Esophagus mucosa (tissue), 1 donor: ENCODE data around the gene MAP3K10. TPM values are rescaled to one million over a fixed set of nuclear protein-coding genes. Genes with fewer than 3 reads are reported as not detected.
A peak's percentile ranks its signal among the peaks of the same experiment; 100 is the strongest.

Experiments used
- ATAC-seq: fragments of 200-7000 bp; cut with Tn5 transposase; one replicate; pipeline ENCODE4 v1.9.1; 2020
- total RNA-seq: library from RNA; stranded (reverse); gene quantifications from one replicate; pipeline ENCODE4 v1.2.4, GENCODE V29; 2023
- donor health status: DM: yes; HTN: yes; CAD: no.

The MAP3K10 gene
- total RNA-seq, 1 donor from 2014 or later, result 5.1 TPM

DNA sequence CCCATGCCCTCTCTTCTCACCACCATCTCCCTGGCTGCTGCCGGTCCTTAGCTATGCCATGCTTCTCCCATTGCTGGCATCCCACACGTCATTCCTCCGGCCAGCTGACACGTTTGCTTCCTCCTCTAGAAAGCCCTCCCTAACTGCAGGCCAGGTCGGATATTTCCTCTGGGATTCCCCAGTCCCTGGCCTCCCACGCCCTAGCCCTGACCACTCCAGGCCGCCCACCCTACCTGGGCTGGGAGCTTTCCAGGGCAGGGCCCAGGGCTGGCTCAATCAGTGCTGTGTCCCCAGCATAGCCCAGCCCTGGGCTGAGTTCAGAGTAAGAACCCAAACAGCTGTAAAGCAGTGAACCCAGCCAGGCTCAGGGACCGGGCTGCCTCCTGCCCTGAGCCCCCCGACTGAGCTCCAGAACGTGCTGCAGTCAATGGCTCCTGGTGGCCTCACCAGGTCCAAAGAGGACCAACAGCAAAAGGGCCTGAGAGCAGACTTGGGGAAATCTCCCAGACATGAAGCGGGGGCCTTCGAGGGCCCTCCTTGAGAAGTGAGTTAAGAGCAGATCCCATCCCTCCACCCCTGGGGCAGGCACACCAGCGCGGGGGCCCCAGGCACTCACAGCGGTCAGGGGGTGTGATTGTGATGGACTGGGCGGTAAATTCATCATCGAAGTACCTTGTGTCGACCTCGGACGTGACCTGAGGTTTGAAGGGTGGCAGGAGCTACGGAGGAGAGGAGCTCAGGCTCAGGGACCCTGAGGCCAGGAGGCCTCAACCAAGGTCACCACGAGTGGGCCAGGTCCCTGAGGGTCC lies 43.4 kb downstream of the MAP3K10 start:
- no peak for ATAC-seq

DNA sequence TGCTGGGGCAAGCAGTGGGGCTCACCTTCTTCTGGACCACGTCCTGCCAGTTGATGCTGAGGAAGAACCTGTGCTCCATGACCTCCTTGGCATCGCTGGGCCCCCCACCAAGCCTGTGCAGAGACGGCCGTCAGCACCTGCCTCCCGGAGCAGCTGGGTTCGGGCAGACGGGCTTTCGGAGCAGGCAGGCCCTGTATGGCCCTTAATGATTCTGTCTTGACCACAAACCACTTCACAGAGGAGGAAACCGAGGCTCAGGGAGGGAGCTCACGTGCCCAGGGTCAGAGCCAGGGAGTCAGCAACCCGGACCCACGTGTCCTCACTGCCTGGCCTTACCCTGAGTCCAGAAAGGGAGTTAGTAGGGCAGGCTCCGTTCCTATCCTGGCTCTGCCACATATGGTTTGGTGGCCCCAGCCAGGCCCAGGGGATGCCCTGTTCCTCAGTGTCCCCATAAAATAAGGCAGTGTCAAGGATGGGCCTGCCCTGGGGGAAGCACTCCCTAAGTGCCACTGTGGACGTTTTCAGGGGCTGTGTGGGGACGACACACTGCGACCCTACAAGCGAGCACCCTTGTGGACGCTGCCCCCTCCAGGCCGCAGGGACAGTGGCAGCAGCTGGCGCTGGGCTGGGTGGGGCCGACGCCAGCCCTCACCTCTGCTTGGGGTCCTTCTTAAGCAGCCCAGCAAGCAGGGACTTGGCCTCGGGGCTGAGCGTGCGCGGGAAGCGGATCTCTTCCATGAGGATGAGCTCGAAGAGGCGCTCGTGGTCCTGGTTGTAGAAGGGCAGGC lies 44.2 kb downstream of the MAP3K10 start:
- ATAC-seq, result no peak

DNA sequence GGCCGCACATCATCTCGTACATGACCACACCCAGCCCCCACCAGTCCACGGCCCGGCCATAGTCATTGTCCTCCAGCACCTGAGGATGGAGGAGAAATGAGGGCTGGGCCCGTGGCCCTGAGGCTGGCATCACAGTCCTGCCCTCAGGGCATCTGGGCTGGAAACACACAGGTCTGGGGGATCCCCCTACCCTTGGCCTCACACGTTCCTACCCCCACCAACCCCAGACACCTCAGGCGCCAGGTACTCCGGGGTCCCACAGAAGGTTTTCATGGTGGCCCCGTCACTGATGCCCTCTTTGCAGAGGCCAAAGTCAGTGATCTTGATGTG lies 44.8 kb downstream of the MAP3K10 start:
- no peak for ATAC-seq

GRCh38 chr19:40236366-40236765 lies 45.1 kb downstream of the MAP3K10 start:
- ATAC-seq, result no peak

- ATAC-seq, result no peak
These were observed 46.6 kb downstream of the MAP3K10 start for GRCh38 chr19:40237791-40238190.

GRCh38 chr19:40238775-40239174 lies 47.5 kb downstream of the MAP3K10 start:
- ATAC-seq, result no peak

GRCh38 chr19:40239415-40240226 lies 48.4 kb downstream of the MAP3K10 start:
- no peak for ATAC-seq

DNA sequence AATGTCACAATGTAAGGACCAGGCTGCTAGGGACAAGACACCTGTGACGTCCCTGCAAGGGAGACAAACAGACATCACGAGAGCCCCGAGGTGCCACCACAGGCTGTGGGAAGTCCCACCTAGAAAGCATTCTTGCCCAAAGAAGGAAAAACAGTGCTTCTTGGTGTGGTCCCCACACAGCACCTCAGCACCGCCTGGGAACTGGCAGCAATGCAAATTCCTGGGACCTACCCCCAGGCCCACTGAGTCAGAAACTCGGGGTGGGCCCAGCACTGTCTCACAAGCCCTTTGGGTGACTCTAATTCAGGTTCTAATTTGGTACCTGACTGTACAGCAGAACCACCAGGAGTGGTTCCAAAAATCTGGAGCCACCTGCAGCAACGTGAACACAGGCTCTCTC lies 49.1 kb downstream of the MAP3K10 start:
- ATAC-seq, result no peak

GRCh38 chr19:40241125-40241808 lies 50.0 kb downstream of the MAP3K10 start:
- ATAC-seq, result no peak

GRCh38 chr19:40241809-40242384 lies 50.7 kb downstream of the MAP3K10 start:
- peak; percentile 31 for ATAC-seq

GRCh38 chr19:40242480-40242879 lies 51.3 kb downstream of the MAP3K10 start:
- ATAC-seq, result no peak

GRCh38 chr19:40243181-40243580 lies 52.0 kb downstream of the MAP3K10 start:
- ATAC-seq, result no peak

GRCh38 chr19:40244579-40245317 lies 53.5 kb downstream of the MAP3K10 start:
- no peak for ATAC-seq

DNA sequence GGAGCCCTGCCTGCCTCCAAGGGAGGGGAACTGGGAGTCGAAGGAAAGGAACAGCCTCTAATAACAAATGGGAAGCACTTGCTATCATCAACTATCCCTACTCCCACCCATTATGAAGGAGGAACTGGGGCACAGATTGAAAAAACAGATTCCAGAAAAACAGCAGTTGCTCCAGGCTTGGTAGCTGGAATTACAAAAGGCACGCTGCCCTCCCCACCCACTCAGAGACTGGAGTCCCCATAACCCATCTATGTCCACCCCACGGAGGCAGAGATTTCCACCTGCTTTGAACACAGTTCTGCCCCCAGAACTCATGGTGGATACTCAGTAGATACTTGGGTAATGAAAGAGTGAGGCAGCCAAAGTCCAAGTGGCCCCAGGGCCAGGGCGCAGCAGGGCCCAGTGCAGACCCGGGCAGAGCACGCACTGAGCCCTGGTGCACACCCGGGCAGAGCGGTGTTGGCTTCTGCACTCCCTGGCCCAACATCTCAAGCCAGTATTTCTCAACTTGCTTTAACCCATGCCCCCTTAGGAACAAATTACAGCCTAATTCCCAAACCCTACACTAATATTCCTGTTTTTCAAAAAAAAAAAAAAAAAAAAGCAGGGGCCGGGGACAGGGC lies 54.4 kb downstream of the MAP3K10 start:
- ATAC-seq, result no peak

DNA sequence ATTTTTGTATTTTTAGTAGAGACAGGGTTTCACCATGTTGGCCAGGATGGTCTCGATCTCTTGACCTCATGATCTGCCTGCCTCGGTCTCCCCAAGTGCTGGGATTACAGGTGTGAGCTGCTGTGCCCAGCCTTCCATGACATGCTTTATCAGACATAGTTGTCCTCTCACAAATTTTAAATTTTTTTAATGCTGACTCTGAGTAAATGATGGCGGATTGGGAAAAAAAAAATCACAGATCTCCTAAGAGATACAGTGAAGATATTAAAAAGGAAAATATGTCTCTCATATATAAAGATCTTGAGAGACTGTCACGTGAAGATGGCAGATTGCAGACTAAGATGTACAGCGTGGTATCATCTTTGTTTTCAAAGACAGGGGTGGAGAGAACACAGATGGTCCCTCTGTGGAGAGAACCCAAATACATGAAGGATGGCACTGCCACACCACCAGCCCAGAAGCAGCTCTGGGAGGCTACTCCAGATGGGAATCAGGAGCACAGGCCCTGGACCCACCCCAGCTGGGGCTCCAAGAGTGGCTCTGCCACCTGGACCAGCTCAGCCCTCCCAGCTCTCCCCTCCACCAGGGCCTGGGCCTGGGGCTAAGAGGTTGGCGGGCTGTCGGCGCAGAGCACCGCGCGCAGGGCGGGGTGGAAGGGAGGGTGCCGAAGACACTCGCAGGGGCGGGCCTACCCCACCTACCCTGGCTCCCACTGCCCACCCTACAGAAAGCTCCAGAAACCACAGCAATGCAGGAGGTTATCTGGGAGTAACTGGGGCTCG lies 55.3 kb downstream of the MAP3K10 start:
- ATAC-seq, result peak; percentile 15

DNA sequence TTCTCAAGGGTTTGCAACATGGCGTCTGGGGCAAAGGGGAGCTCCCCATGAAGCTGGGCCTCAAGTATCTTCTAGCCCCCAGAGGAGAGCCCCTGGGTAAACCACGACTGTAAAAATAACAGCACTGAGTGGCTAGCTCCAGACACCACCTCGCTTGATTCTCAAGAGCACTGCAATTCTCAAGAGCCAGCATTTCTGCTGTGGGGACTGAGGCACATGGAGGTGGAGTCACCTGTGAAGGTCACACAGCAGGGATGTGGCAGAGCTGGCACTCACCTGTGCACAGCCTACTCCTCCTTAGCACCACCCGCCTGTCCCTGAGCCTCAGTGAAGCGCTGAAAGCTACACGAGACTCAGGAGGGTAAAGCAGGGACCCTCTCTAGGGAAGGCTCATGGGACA lies 56.0 kb downstream of the MAP3K10 start:
- ATAC-seq, result no peak

DNA sequence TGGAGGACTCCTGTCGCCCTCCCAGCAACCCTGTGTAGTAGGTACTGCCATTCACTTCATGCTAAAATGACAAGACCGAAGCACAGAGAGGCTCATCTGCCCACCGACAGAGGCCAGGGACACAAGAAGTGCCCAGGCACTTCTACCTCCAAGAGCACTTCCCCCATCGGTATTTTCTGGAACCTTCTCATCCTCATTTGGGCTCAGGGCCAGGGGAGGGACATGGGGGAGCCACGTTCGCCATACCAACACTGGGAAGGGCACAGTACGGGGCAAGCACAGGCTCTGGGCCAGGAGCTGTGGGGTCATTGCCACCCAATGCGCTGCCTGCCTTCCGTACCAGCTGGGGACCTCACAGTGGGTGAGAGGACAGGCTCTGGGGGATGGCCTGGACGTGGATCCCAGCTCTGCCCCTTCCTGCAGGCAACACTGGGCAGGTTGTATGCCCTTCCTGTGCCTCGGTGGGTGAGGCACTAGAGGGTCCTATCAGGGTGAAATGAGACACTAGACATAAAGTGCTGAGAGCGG lies 56.6 kb downstream of the MAP3K10 start:
- ATAC-seq, result no peak

DNA sequence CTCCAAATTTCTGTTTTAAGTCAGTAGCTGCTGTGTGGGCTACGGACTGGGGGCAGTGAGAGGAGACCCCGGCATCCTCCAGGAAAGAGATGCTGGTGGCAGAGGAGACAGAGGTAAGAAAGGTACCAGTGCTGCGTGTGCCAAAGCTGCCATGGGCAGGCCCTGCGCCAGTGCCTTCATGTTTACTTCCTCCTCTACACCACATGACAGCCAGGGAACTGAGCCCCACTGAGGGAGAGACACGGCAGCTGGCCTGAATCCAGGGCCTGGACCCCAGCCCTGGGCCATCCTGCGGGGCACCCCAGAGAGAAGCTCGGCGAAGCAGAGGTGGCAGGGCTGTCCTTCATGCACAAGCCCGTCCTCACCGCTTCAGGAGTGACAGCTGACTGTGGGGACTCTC lies 58.0 kb downstream of the MAP3K10 start:
- ATAC-seq, result no peak

- no peak for ATAC-seq
These were observed 58.6 kb downstream of the MAP3K10 start for GRCh38 chr19:40249781-40250180.

- no peak for ATAC-seq
These were observed 60.0 kb downstream of the MAP3K10 start for GRCh38 chr19:40251244-40251643.
